Measurements from ENCODE around the gene TMEM171.

The TMEM171 gene

GRCh38 chr5:73160239-73160671, 39.9 kb downstream of the TMEM171 start:
- DNase-seq (ENCODE audit: low spot score in 2 of 2) (peak in 1 of 2 donors; percentile 23), ATAC-seq (replicated peaks; ENCODE audit: extremely low read depth, poor library complexity, severe bottlenecking) (peak; percentile 82)
- H3K9me3 Mint-ChIP-seq, result no peaks in the 10 kb centered on the region
- peaks cover 25% of the 10 kb centered on the region for H3K4me1 Mint-ChIP-seq
- peak overlapping the region; percentile 55 for H3K4me3 Mint-ChIP-seq
- H3K27ac Mint-ChIP-seq (ENCODE audit: low read depth), result peak overlapping the region; percentile 26
- peaks cover 4% of the 10 kb centered on the region for H3K36me3 Mint-ChIP-seq (ENCODE audit: insufficient read depth)
- H3K27me3 Mint-ChIP-seq, result peaks cover 43% of the 10 kb centered on the region

- Mint-ChIP-seq H3K9me3 (no peaks in the 10 kb centered on the region), H3K36me3 (ENCODE audit: insufficient read depth) (no peaks in the 10 kb centered on the region)
Observed at GRCh38 chr5:73170522-73170921, 50.1 kb downstream of the TMEM171 start.

GRCh38 chr5:73171495-73171894, 51.1 kb downstream of the TMEM171 start:
- H3K36me3 Mint-ChIP-seq (ENCODE audit: insufficient read depth), result no peaks in the 10 kb centered on the region
- H3K27me3 Mint-ChIP-seq, result peaks cover 60% of the 10 kb centered on the region
- no peaks in the 10 kb centered on the region for H3K9me3 Mint-ChIP-seq
- ATAC-seq (replicated peaks; ENCODE audit: extremely low read depth, poor library complexity, severe bottlenecking), result no peak
- H3K4me3 Mint-ChIP-seq, result no peak overlapping the region
- DNase-seq (ENCODE audit: low spot score in 2 of 2), result no peak
- no peak overlapping the region for H3K27ac Mint-ChIP-seq (ENCODE audit: low read depth)
- H3K4me1 Mint-ChIP-seq, result peaks cover 6% of the 10 kb centered on the region

More at GRCh38 chr5:73170522-73170921, 50.1 kb downstream of the TMEM171 start:
- Mint-ChIP-seq H3K27ac (ENCODE audit: low read depth) (peak overlapping the region; percentile 30), H3K4me1 (peaks cover 6% of the 10 kb centered on the region), H3K27me3 (peaks cover 60% of the 10 kb centered on the region), H3K4me3 (no peak overlapping the region)
- DNase-seq (ENCODE audit: low spot score in 2 of 2) (peak in 1 of 2 donors; percentile 17), ATAC-seq (replicated peaks; ENCODE audit: extremely low read depth, poor library complexity, severe bottlenecking) (no peak)

DNA sequence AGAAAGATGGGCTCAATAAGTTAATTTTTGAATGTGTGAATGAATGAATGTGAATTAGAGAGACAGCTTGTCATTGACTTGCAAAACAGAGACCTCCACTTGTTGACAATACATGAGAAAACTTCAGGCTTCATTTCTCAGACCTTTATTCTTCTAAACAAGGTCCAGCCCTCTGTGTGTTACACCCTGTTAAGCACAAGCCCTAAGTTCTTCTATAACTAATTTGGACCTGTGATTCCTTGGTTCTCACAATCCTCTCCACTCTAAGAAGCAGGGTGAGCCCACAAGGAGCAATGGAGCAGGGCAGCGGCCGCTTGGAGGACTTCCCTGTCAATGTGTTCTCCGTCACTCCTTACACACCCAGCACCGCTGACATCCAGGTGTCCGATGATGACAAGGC, 52.6 kb downstream of the TMEM171 start, which contains the start of gene TMEM174:
Gene TMEM174 (plus strand): TSS at position 243 of the 400 bp plus-strand sequence. CDS start 51 bp downstream, at position 294.
- H3K4me3 Mint-ChIP-seq, result no peak within 1 kb of the TSS
- H3K27me3 Mint-ChIP-seq, result peaks cover 74% of the 10 kb centered on the region
- H3K9me3 Mint-ChIP-seq, result no peaks in the 10 kb centered on the region
- no peak within 1 kb of the TSS for H3K27ac Mint-ChIP-seq (ENCODE audit: low read depth)
- H3K36me3 Mint-ChIP-seq (ENCODE audit: insufficient read depth), result no peaks in the 10 kb centered on the region
- DNase-seq (ENCODE audit: low spot score in 2 of 2) (no peak), ATAC-seq (replicated peaks; ENCODE audit: extremely low read depth, poor library complexity, severe bottlenecking) (no peak)
- peaks cover 6% of the 10 kb centered on the region for H3K4me1 Mint-ChIP-seq

DNA sequence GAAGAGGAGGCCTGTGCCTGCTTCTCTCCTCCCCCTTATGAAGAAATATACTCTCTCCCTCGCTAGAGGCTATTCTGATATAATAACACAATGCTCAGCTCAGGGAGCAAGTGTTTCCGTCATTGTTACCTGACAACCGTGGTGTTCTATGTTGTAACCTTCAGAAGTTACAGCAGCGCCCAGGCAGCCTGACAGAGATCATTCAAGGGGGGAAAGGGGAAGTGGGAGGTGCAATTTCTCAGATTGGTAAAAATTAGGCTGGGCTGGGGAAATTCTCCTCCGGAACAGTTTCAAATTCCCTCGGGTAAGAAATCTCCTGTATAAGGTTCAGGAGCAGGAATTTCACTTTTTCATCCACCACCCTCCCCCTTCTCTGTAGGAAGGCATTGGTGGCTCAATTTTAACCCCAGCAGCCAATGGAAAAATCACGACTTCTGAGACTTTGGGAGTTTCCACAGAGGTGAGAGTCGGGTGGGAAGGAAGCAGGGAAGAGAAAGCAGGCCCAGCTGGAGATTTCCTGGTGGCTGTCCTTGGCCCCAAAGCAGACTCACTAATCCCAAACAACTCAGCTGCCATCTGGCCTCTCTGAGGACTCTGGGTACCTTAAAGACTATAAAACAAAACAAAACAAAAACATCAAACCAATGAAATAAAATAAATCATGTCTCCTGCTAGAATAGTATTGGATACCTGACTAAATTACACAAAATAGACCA, 53.9 kb downstream of the TMEM171 start:
- Mint-ChIP-seq H3K36me3 (ENCODE audit: insufficient read depth) (no peaks in the 10 kb centered on the region), H3K27me3 (peaks cover 87% of the 10 kb centered on the region), H3K27ac (ENCODE audit: low read depth) (no peak overlapping the region), H3K4me1 (peaks cover 6% of the 10 kb centered on the region), H3K4me3 (no peak overlapping the region), H3K9me3 (no peaks in the 10 kb centered on the region)
- ATAC-seq (replicated peaks; ENCODE audit: extremely low read depth, poor library complexity, severe bottlenecking) (no peak), DNase-seq (ENCODE audit: low spot score in 2 of 2) (no peak)

GRCh38 chr5:73176250-73176649, 55.9 kb downstream of the TMEM171 start:
- ATAC-seq (replicated peaks; ENCODE audit: extremely low read depth, poor library complexity, severe bottlenecking), result no peak
- H3K27me3 Mint-ChIP-seq, result peaks cover 97% of the 10 kb centered on the region
- no peak overlapping the region for H3K27ac Mint-ChIP-seq (ENCODE audit: low read depth)
- no peak for DNase-seq (ENCODE audit: low spot score in 2 of 2)
- H3K4me3 Mint-ChIP-seq, result no peak overlapping the region
- no peaks in the 10 kb centered on the region for H3K9me3 Mint-ChIP-seq
- no peaks in the 10 kb centered on the region for H3K4me1 Mint-ChIP-seq
- no peaks in the 10 kb centered on the region for H3K36me3 Mint-ChIP-seq (ENCODE audit: insufficient read depth)

- Mint-ChIP-seq H3K4me1 (no peaks in the 10 kb centered on the region), H3K27me3 (peaks cover 95% of the 10 kb centered on the region), H3K36me3 (ENCODE audit: insufficient read depth) (no peaks in the 10 kb centered on the region), H3K9me3 (no peaks in the 10 kb centered on the region), H3K27ac (ENCODE audit: low read depth) (no peak overlapping the region), H3K4me3 (no peak overlapping the region)
- no peak for DNase-seq (ENCODE audit: low spot score in 2 of 2)
- ATAC-seq (replicated peaks; ENCODE audit: extremely low read depth, poor library complexity, severe bottlenecking), result no peak
Observed at GRCh38 chr5:73178265-73178664, 57.9 kb downstream of the TMEM171 start.

GRCh38 chr5:73179730-73180129, 59.4 kb downstream of the TMEM171 start:
- H3K9me3 Mint-ChIP-seq, result no peaks in the 10 kb centered on the region
- no peak overlapping the region for H3K27ac Mint-ChIP-seq (ENCODE audit: low read depth)
- H3K36me3 Mint-ChIP-seq (ENCODE audit: insufficient read depth), result no peaks in the 10 kb centered on the region
- H3K4me1 Mint-ChIP-seq, result no peaks in the 10 kb centered on the region
- H3K27me3 Mint-ChIP-seq, result peaks cover 95% of the 10 kb centered on the region
- ATAC-seq (replicated peaks; ENCODE audit: extremely low read depth, poor library complexity, severe bottlenecking) (no peak), DNase-seq (ENCODE audit: low spot score in 2 of 2) (no peak)
- no peak overlapping the region for H3K4me3 Mint-ChIP-seq

- no peaks in the 10 kb centered on the region for H3K36me3 Mint-ChIP-seq (ENCODE audit: insufficient read depth)
- H3K4me3 Mint-ChIP-seq, result no peak overlapping the region
- no peaks in the 10 kb centered on the region for H3K4me1 Mint-ChIP-seq
- no peak overlapping the region for H3K27ac Mint-ChIP-seq (ENCODE audit: low read depth)
- no peak for DNase-seq (ENCODE audit: low spot score in 2 of 2)
- no peaks in the 10 kb centered on the region for H3K9me3 Mint-ChIP-seq
- H3K27me3 Mint-ChIP-seq, result peaks cover 93% of the 10 kb centered on the region
- ATAC-seq (replicated peaks; ENCODE audit: extremely low read depth, poor library complexity, severe bottlenecking), result no peak
Observed at GRCh38 chr5:73180566-73180965, 60.2 kb downstream of the TMEM171 start.
